ENCODE data around the gene HDLBP.

HDLBP gene

GRCh38 chr2:241269707-241270520 is 45.6 kb downstream of the HDLBP start:
- no peak for TF ChIP-seq OSR1 (CRISPR knock-in tag; IDR thresholded peaks at IDR 0.05)
- no peak for TF ChIP-seq BACH2 (CRISPR knock-in tag; IDR thresholded peaks at IDR 0.05; ENCODE audit: borderline replicate concordance)
- no peak for TF ChIP-seq ZC3H10 (CRISPR knock-in tag; IDR thresholded peaks at IDR 0.05)
- TF ChIP-seq GLIS3 (CRISPR knock-in tag; IDR thresholded peaks at IDR 0.05): no peak
- TF ChIP-seq SNAI2 (CRISPR knock-in tag; IDR thresholded peaks at IDR 0.05): no peak
- TF ChIP-seq RARB (CRISPR knock-in tag; IDR thresholded peaks at IDR 0.05): no peak
- TF ChIP-seq, protein P1, sequence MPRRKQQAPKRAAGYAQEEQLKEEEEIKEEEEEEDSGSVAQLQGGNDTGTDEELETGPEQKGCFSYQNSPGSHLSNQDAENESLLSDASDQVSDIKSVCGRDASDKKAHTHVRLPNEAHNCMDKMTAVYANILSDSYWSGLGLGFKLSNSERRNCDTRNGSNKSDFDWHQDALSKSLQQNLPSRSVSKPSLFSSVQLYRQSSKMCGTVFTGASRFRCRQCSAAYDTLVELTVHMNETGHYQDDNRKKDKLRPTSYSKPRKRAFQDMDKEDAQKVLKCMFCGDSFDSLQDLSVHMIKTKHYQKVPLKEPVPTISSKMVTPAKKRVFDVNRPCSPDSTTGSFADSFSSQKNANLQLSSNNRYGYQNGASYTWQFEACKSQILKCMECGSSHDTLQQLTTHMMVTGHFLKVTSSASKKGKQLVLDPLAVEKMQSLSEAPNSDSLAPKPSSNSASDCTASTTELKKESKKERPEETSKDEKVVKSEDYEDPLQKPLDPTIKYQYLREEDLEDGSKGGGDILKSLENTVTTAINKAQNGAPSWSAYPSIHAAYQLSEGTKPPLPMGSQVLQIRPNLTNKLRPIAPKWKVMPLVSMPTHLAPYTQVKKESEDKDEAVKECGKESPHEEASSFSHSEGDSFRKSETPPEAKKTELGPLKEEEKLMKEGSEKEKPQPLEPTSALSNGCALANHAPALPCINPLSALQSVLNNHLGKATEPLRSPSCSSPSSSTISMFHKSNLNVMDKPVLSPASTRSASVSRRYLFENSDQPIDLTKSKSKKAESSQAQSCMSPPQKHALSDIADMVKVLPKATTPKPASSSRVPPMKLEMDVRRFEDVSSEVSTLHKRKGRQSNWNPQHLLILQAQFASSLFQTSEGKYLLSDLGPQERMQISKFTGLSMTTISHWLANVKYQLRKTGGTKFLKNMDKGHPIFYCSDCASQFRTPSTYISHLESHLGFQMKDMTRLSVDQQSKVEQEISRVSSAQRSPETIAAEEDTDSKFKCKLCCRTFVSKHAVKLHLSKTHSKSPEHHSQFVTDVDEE (CRISPR knock-in tag; IDR thresholded peaks at IDR 0.05): no peak
- TF ChIP-seq ZNF565 (CRISPR knock-in tag; conservative IDR thresholded peaks at IDR 0.05; ENCODE audit: low read depth): no peak
- TF ChIP-seq ARNTL (CRISPR knock-in tag; IDR thresholded peaks at IDR 0.05; ENCODE audit: borderline replicate concordance, low read depth): no peak
- TF ChIP-seq, protein P2, sequence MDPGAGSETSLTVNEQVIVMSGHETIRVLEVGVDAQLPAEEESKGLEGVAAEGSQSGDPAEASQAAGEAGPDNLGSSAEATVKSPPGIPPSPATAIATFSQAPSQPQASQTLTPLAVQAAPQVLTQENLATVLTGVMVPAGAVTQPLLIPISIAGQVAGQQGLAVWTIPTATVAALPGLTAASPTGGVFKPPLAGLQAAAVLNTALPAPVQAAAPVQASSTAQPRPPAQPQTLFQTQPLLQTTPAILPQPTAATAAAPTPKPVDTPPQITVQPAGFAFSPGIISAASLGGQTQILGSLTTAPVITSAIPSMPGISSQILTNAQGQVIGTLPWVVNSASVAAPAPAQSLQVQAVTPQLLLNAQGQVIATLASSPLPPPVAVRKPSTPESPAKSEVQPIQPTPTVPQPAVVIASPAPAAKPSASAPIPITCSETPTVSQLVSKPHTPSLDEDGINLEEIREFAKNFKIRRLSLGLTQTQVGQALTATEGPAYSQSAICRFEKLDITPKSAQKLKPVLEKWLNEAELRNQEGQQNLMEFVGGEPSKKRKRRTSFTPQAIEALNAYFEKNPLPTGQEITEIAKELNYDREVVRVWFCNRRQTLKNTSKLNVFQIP (CRISPR knock-in tag; IDR thresholded peaks at IDR 0.05; ENCODE audit: borderline replicate concordance, low read depth): no peak
- no peak for TF ChIP-seq CSDC2 (CRISPR knock-in tag; IDR thresholded peaks at IDR 0.05)
- no peak for TF ChIP-seq ZFP30 (CRISPR knock-in tag; IDR thresholded peaks at IDR 0.05)
- TF ChIP-seq, protein P3, sequence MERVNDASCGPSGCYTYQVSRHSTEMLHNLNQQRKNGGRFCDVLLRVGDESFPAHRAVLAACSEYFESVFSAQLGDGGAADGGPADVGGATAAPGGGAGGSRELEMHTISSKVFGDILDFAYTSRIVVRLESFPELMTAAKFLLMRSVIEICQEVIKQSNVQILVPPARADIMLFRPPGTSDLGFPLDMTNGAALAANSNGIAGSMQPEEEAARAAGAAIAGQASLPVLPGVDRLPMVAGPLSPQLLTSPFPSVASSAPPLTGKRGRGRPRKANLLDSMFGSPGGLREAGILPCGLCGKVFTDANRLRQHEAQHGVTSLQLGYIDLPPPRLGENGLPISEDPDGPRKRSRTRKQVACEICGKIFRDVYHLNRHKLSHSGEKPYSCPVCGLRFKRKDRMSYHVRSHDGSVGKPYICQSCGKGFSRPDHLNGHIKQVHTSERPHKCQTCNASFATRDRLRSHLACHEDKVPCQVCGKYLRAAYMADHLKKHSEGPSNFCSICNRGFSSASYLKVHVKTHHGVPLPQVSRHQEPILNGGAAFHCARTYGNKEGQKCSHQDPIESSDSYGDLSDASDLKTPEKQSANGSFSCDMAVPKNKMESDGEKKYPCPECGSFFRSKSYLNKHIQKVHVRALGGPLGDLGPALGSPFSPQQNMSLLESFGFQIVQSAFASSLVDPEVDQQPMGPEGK (CRISPR knock-in tag; IDR thresholded peaks at IDR 0.05; ENCODE audit: borderline replicate concordance): no peak
- TF ChIP-seq PPARA (CRISPR knock-in tag; IDR thresholded peaks at IDR 0.05; ENCODE audit: borderline replicate concordance): no peak
- TF ChIP-seq CSRNP3 (CRISPR knock-in tag; IDR thresholded peaks at IDR 0.05): no peak
- no peak for ATAC-seq

DNA sequence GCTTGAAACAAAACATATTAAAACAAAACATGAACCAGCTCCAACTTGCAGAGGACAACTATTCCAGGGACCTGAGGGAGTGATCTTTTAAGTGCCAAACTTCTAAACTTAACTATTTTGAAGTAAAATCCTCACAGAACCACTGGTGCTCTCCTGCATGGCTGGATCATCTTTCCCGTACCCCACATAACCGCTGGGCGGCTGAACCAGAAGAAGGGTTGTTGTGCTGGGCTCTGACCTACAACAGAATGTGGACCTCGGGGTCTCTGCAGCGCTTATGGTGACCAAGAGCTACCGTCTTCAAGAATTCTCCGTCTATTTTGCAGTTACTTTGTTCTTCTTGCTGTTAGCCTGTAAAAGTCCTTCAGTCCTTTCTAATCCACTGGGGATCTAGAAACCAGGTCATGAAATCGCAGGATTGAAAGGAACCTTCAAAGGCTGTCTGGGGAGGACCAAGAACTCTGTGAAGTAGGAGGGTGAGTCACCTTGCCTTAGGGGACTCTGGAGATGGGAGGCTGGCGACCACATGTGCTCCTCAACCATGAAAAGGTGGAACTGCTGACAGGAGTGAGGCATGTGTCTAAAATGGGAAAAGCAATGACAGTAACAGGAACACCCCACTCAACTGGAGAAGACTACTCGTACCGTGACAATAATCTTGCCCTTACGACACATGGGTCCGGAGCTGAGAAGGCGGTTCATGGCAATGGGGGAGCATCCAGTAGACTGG is 46.6 kb downstream of the HDLBP start:
- no peak for ATAC-seq
- TF ChIP-seq ZFP3 (CRISPR knock-in tag; IDR thresholded peaks at IDR 0.05) (no peak), ZNF565 (CRISPR knock-in tag; conservative IDR thresholded peaks at IDR 0.05; ENCODE audit: low read depth) (no peak)
- TF ChIP-seq, protein P4, sequence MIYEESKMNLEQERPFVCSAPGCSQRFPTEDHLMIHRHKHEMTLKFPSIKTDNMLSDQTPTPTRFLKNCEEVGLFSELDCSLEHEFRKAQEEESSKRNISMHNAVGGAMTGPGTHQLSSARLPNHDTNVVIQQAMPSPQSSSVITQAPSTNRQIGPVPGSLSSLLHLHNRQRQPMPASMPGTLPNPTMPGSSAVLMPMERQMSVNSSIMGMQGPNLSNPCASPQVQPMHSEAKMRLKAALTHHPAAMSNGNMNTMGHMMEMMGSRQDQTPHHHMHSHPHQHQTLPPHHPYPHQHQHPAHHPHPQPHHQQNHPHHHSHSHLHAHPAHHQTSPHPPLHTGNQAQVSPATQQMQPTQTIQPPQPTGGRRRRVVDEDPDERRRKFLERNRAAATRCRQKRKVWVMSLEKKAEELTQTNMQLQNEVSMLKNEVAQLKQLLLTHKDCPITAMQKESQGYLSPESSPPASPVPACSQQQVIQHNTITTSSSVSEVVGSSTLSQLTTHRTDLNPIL (CRISPR knock-in tag; IDR thresholded peaks at IDR 0.05; ENCODE audit: low read depth): no peak

GRCh38 chr2:241268306-241268705 is 47.2 kb downstream of the HDLBP start:
- ATAC-seq: no peak
- no peak for TF ChIP-seq PPARA (CRISPR knock-in tag; IDR thresholded peaks at IDR 0.05; ENCODE audit: borderline replicate concordance)
- no peak for TF ChIP-seq TCF4 (CRISPR knock-in tag; IDR thresholded peaks at IDR 0.05; ENCODE audit: borderline replicate concordance)
- TF ChIP-seq, protein P4 (CRISPR knock-in tag; IDR thresholded peaks at IDR 0.05; ENCODE audit: low read depth): no peak
- TF ChIP-seq BACH2 (CRISPR knock-in tag; IDR thresholded peaks at IDR 0.05; ENCODE audit: borderline replicate concordance): no peak
- no peak for TF ChIP-seq SNAI2 (CRISPR knock-in tag; IDR thresholded peaks at IDR 0.05)
- no peak for TF ChIP-seq ZNF8 (CRISPR knock-in tag; IDR thresholded peaks at IDR 0.05)
- no peak for TF ChIP-seq CSRNP3 (CRISPR knock-in tag; IDR thresholded peaks at IDR 0.05)
